GM23248 (cell line): ENCODE results near the gene IGFN1. TPM values are rescaled to one million over a fixed set of nuclear protein-coding genes. Genes with fewer than 3 reads are reported as not detected.

Experiments used
- DNase-seq: peaks from one replicate; pipeline ENCODE4 v3.0.0-alpha.2; 2015
- H2AFZ ChIP-seq: fragments of 200-600 bp; sonication (generic); 2 replicates; pipeline ENCODE4 v1.6.1; 2016; ENCODE audit warnings: antibody characterized with exemption
- H3F3A ChIP-seq: fragments of 200-600 bp; sonication (generic); 2 replicates; pipeline ENCODE4 v1.6.1; 2016; ENCODE audit warnings: mild to moderate bottlenecking, antibody characterized with exemption, mixed run types; ENCODE audit not compliant: insufficient read depth
- H3K27ac ChIP-seq: fragments of 200-600 bp; sonication (generic); 2 replicates; pipeline ENCODE4 v1.5.1; 2016; ENCODE audit warnings: mild to moderate bottlenecking
- H3K27me3 ChIP-seq: fragments of 200-600 bp; sonication (generic); replicated peaks from 2 replicates; pipeline ENCODE4 v1.6.1; 2016; ENCODE audit warnings: mild to moderate bottlenecking; ENCODE audit not compliant: insufficient read depth
- H3K36me3 ChIP-seq: fragments of 200-600 bp; sonication (generic); 2 replicates; pipeline ENCODE4 v1.6.1; 2016; ENCODE audit warnings: low read depth, mild to moderate bottlenecking
- H3K4me1 ChIP-seq: fragments of 200-600 bp; sonication (generic); 2 replicates; pipeline ENCODE4 v1.6.1; 2016; ENCODE audit warnings: mild to moderate bottlenecking; ENCODE audit not compliant: insufficient read depth
- H3K4me2 ChIP-seq: fragments of 200-600 bp; sonication (generic); one replicate; pipeline ENCODE4 v1.6.1; 2016; ENCODE audit warnings: mild to moderate bottlenecking; ENCODE audit not compliant: unreplicated experiment
- H3K4me3 ChIP-seq: fragments of 200-600 bp; sonication (generic); 2 replicates; pipeline ENCODE4 v1.5.1; 2016; ENCODE audit warnings: mild to moderate bottlenecking
- H3K79me2 ChIP-seq: fragments of 200-600 bp; sonication (generic); 2 replicates; pipeline ENCODE4 v1.6.1; 2016; ENCODE audit warnings: mild to moderate bottlenecking; ENCODE audit not compliant: insufficient read depth
- H3K9ac ChIP-seq: fragments of 200-600 bp; sonication (generic); 2 replicates; pipeline ENCODE4 v1.6.1; 2016; ENCODE audit warnings: mild to moderate bottlenecking
- H3K9me2 ChIP-seq: fragments of 200-600 bp; sonication (generic); 2 replicates; pipeline ENCODE4 v1.6.1; 2016; ENCODE audit warnings: mixed run types, mild to moderate bottlenecking, moderate library complexity; ENCODE audit not compliant: insufficient read depth
- H3K9me3 ChIP-seq: fragments of 200-600 bp; sonication (generic); one replicate; pipeline ENCODE4 v1.6.1; 2017; ENCODE audit warnings: low read depth
- H4K20me1 ChIP-seq: fragments of 200-600 bp; sonication (generic); 2 replicates; pipeline ENCODE4 v1.6.0; 2016; ENCODE audit not compliant: insufficient read depth
- EZH2 ChIP-seq: fragments of 200-600 bp; sonication (generic); IDR thresholded peaks from 2 replicates; pipeline ENCODE4 v1.6.1; 2018; ENCODE audit warnings: antibody characterized with exemption, mild to moderate bottlenecking; ENCODE audit not compliant: insufficient read depth, poor library complexity, severe bottlenecking
- EZH2phosphoT487 ChIP-seq: fragments of 200-600 bp; sonication (generic); IDR thresholded peaks from 2 replicates; pipeline ENCODE4 v1.6.1; 2018; ENCODE audit warnings: antibody characterized with exemption, moderate library complexity, mild to moderate bottlenecking, low read depth; ENCODE audit not compliant: insufficient read depth
- WGBS, 2 experiments: methylation state at CpG; one replicate each; pipeline ENCODE4 v1.1.6; 2015 to 2017; ENCODE audit warnings: low lambda C conversion rate in 2 of 2, low coverage in 1 of 2; ENCODE audit errors: missing lambda C conversion rate in 2 of 2; 5-methylcytosine and 5-hydroxymethylcytosine counted together
- in situ Hi-C: fragments of 300-500 bp; cut with MboI; formaldehyde crosslinking; loops from 2 replicates; pipeline ENCODE4 v1.15.0; 2020
- polyA plus RNA-seq: library from polyadenylated mRNA; unstranded; fragments of >200 nt; fragmentation: Nextera tagmentation; extraction: Ambion mirVana; gene quantifications from 2 replicates; pipeline ENCODE4 v1.2.1, GENCODE V29; 2016
- total RNA-seq: library from RNA; depleted of rRNA; stranded (reverse); fragments of >200 nt; shearing (Covaris generic); gene quantifications from 2 replicates; pipeline ENCODE4 v1.2.3, GENCODE V29; 2014

IGFN1 gene
- total and polyA plus RNA-seq, 2 experiments from 2014 or later: not detected

DNA sequence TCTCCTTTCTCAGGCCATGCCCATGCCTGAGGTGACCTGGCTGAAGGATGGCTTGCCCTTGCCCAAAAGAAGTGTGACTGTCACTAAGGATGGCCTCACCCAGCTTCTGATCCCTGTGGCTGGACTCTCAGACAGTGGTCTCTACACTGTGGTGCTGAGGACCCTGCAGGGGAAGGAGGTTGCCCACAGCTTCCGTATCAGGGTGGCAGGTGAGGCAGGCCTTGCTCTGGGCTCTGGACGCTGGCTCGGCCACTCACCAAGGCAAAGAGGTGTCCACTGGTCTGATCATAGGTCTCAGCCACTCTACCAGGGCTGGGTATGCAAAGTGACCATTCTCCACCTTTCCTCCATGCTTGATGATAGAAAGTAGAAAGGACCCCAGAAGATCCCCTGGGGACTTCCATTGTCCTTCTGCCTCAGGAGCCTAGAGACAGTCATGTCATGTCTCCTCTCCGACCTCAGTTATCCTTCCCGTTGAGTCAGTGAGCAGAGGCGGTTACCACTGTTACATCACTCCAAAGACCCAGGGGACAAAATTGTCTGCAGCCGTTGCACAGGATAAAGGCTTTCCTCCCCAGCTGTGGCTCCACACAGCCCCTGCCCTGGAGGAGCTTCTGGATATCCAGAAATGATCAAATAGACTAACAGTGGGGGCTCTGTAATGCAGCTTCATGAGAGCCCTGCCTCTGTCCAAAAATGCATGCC is 34.2 kb downstream of the IGFN1 start:
- Histone ChIP-seq H4K20me1 (no peaks in the 10 kb centered on the region), H3K36me3 (no peaks in the 10 kb centered on the region), H3K79me2 (no peaks in the 10 kb centered on the region), H3K27ac (no peak overlapping the region), H3K9ac (no peak overlapping the region), H2AFZ (no peak overlapping the region), H3K4me3 (no peak overlapping the region), H3K27me3 (no peaks in the 10 kb centered on the region), H3K4me2 (no peak overlapping the region), H3F3A (peaks cover 10% of the 10 kb centered on the region), H3K4me1 (peaks cover 15% of the 10 kb centered on the region), H3K9me2 (no peaks in the 10 kb centered on the region), H3K9me3 (no peaks in the 10 kb centered on the region)
- TF ChIP-seq EZH2phosphoT487 (no peak), EZH2 (no peak)
- 47 to 54% methylated on average over 7 of the region's 7 CpGs for WGBS, 2 experiments
- in situ Hi-C loops: no loop called here
- peak; percentile 74 for DNase-seq

DNA sequence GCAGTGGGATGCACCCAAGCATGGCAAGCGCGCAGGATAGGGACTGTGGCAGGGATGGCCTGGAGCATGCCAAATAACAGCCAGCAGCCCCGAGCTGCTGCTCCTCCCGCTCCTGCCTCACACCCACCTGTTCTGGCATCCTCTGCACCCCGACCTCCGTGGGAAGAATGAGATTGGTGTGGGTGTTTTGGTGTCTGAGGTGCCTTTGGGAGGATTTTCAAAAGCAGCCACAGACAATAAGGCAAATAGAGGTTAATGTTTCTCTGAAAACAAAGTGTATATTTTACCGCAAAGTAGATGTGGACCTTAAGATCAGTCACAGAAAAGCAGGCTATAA is 35.5 kb downstream of the IGFN1 start:
- Histone ChIP-seq H3K27me3 (no peaks in the 10 kb centered on the region), H4K20me1 (no peaks in the 10 kb centered on the region), H3K9me3 (no peaks in the 10 kb centered on the region), H3K27ac (no peak overlapping the region), H3K4me2 (no peak overlapping the region), H3K9me2 (no peaks in the 10 kb centered on the region), H2AFZ (no peak overlapping the region), H3F3A (peaks cover 21% of the 10 kb centered on the region), H3K4me3 (no peak overlapping the region), H3K79me2 (no peaks in the 10 kb centered on the region), H3K9ac (no peak overlapping the region), H3K4me1 (peaks cover 23% of the 10 kb centered on the region), H3K36me3 (no peaks in the 10 kb centered on the region)
- WGBS, 2 experiments: 69 to 73% methylated on average over 7 of the region's 7 CpGs
- in situ Hi-C loops: no loop called here
- DNase-seq: no peak
- TF ChIP-seq EZH2: no peak
- TF ChIP-seq EZH2phosphoT487: no peak

DNA sequence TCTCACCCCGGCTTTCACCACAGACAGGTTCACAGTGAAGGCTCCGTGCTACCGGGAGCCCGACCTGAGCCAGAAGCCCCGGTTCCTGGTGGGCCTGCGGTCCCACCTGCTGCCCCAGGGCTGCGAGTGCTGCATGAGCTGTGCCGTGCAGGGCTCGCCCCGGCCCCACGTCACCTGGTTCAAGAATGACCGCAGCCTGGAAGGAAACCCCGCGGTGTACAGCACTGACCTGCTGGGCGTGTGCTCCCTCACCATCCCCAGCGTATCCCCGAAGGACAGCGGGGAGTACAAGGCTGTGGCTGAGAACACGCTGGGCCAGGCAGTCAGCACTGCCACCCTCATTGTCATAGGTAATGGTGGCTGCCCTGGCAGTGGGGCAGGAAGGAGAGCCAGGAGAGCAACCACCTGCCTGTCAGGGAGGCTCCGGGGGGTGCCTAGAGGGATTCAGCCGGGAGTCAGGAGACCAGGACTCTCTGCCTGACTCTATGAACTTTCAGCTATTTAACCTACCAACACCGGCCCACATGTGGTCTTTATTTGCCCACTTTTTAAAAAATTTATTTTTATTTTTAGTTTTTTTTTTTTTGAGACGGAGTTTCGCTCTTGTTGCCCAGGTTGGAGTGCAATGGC is 36.4 kb downstream of the IGFN1 start:
- no peak overlapping the region for H3K4me2 ChIP-seq
- peaks cover 23% of the 10 kb centered on the region for H3K4me1 ChIP-seq
- H3K9ac ChIP-seq: no peak overlapping the region
- H3K9me2 ChIP-seq: no peaks in the 10 kb centered on the region
- DNase-seq: no peak
- H2AFZ ChIP-seq: no peak overlapping the region
- H3K79me2 ChIP-seq: no peaks in the 10 kb centered on the region
- WGBS, 2 experiments: 90 to 92% methylated on average over 22 to 24 of the region's 24 CpGs
- H3K27ac ChIP-seq: no peak overlapping the region
- H3K9me3 ChIP-seq: no peaks in the 10 kb centered on the region
- H3K36me3 ChIP-seq: no peaks in the 10 kb centered on the region
- peaks cover 21% of the 10 kb centered on the region for H3F3A ChIP-seq
- H4K20me1 ChIP-seq: no peaks in the 10 kb centered on the region
- H3K4me3 ChIP-seq: no peak overlapping the region
- TF ChIP-seq EZH2phosphoT487 (no peak), EZH2 (no peak)
- no peaks in the 10 kb centered on the region for H3K27me3 ChIP-seq
- in situ Hi-C loops: no loop called here

DNA sequence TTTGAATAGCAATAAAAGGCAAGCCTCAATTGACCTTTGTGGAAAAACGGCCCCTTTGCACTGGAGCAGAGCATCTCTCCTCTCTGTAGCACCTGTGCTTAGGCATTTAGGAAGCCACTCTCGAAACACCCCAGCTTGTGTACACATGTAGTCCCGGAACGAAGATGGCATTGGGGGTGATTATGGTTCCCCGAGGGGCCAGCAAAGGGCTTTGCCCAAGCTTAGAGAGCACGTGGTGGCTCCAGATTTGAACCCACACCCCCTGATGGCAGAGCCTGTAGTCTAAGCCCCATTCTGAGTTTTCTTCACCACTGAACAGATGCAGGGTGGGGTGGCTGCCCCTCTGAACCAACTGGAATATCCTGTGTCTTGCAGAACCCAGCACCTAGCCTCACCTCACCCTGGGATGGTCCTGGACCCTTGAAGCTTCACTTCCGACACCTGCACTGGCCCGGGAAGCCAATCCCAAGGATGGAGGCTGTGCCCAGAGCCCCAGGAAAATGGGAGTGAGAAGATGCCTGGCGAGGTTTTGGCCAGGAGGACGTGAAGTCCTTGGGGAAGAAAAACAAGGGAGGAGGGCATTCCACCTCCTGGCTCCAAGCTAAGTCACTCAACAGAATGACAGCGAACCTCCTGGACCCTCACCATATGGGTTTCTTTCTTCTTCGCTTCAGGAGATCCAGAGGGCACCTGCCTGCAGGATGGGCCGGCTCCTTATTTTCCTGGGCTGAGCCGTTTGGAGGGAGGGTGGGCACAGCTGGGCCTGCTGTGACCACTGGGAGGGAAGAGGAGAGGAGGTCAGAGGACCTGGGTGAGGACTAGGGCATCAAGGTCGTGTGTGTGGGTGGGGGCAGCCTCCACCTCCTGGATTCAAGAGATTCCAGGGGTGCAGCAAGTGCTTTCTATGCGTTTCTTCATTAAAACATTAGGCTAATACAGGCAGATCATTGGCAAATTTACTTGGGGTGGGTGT is 37.7 kb downstream of the IGFN1 start:
- Histone ChIP-seq H3K4me2 (no peak overlapping the region), H3K4me3 (no peak overlapping the region), H3F3A (peaks cover 21% of the 10 kb centered on the region), H3K9ac (no peak overlapping the region), H4K20me1 (no peaks in the 10 kb centered on the region), H3K9me3 (no peaks in the 10 kb centered on the region), H2AFZ (no peak overlapping the region), H3K36me3 (no peaks in the 10 kb centered on the region), H3K27me3 (no peaks in the 10 kb centered on the region), H3K27ac (no peak overlapping the region), H3K9me2 (no peaks in the 10 kb centered on the region), H3K79me2 (no peaks in the 10 kb centered on the region), H3K4me1 (peaks cover 23% of the 10 kb centered on the region)
- in situ Hi-C loops: no loop called here
- no peak for TF ChIP-seq EZH2phosphoT487
- no peak for TF ChIP-seq EZH2
- 84 to 87% methylated on average over 16 of the region's 16 CpGs for WGBS, 2 experiments
- DNase-seq: no peak
